DND-41 (cell line): Measurements from ENCODE around the gene ELK4.

Source experiments
- ATAC-seq: fragments of 200-7000 bp; cut with Tn5 transposase; 3 replicates; pipeline ENCODE4 v1.9.1; 2021; ENCODE audit warnings: low read depth; ENCODE audit not compliant: insufficient read depth
- DNase-seq: peaks from one replicate; pipeline ENCODE4 v3.0.0-alpha.2; 2020
- H2AFZ ChIP-seq: 2 replicates; pipeline ENCODE4 v1.6.0; 2012; ENCODE audit warnings: low read depth, low read length
- H3K27ac ChIP-seq: 2 replicates; pipeline ENCODE4 v1.5.1; 2012; ENCODE audit warnings: low read length, inconsistent platforms
- H3K27me3 ChIP-seq: fragments of 200-600 bp; sonication (generic); 2 replicates; pipeline ENCODE4 v1.6.0; 2012; ENCODE audit warnings: low read length, mild to moderate bottlenecking, inconsistent platforms; ENCODE audit not compliant: insufficient read depth, poor library complexity
- H3K36me3 ChIP-seq: 2 replicates; pipeline ENCODE4 v1.5.1; 2012; ENCODE audit warnings: low read length, inconsistent platforms; ENCODE audit not compliant: insufficient read depth
- H3K4me1 ChIP-seq: 2 replicates; pipeline ENCODE4 v1.5.1; 2012; ENCODE audit warnings: mild to moderate bottlenecking, low read length; ENCODE audit not compliant: insufficient read depth
- H3K4me2 ChIP-seq: 2 replicates; pipeline ENCODE4 v1.6.0; 2012; ENCODE audit warnings: mild to moderate bottlenecking, moderate library complexity, low read length, inconsistent platforms; ENCODE audit not compliant: insufficient read depth
- H3K4me3 ChIP-seq, 2 experiments: fragments of 200-600 bp in 1 of 2; shearing (Covaris generic) in 1 of 2; 2 replicates each; pipeline ENCODE4 v1.5.1; 2012 to 2016; ENCODE audit warnings: inconsistent platforms in 2 of 2, low read length in 2 of 2, mild to moderate bottlenecking in 2 of 2, low read depth in 1 of 2, moderate library complexity in 1 of 2
- H3K79me2 ChIP-seq: 2 replicates; pipeline ENCODE4 v1.6.0; 2012; ENCODE audit warnings: low read length, inconsistent platforms; ENCODE audit not compliant: insufficient read depth
- H3K9ac ChIP-seq: 2 replicates; pipeline ENCODE4 v1.6.0; 2012; ENCODE audit warnings: low read depth, mild to moderate bottlenecking, inconsistent platforms, low read length, moderate library complexity
- H3K9me3 ChIP-seq: 2 replicates; pipeline ENCODE4 v1.5.1; 2012; ENCODE audit warnings: low read length, moderate library complexity, mild to moderate bottlenecking, inconsistent platforms; ENCODE audit not compliant: insufficient read depth, severe bottlenecking
- H4K20me1 ChIP-seq: 2 replicates; pipeline ENCODE4 v1.6.0; 2012; ENCODE audit warnings: low read length; ENCODE audit not compliant: insufficient read depth
- CTCF ChIP-seq: IDR thresholded peaks from 2 replicates; pipeline ENCODE4 v1.5.1; 2012; ENCODE audit warnings: borderline replicate concordance, low read length, moderate library complexity, mild to moderate bottlenecking; ENCODE audit not compliant: poor library complexity, severe bottlenecking; ENCODE audit errors: extremely low read depth
- EZH2 ChIP-seq: IDR thresholded peaks from 3 replicates; pipeline ENCODE4 v1.6.1; 2012; ENCODE audit warnings: borderline replicate concordance, low read depth, mild to moderate bottlenecking, moderate library complexity, low read length, inconsistent platforms; ENCODE audit not compliant: severe bottlenecking

The ELK4 gene

GRCh38 chr1:205678286-205679111 is 46.7 kb upstream of the ELK4 start:
- Histone ChIP-seq H3K27ac (no peak overlapping the region), H3K9ac (no peak overlapping the region), H3K9me3 (no peaks in the 10 kb centered on the region), H3K36me3 (no peaks in the 10 kb centered on the region), H4K20me1 (peaks cover 16% of the 10 kb centered on the region), H3K4me2 (no peak overlapping the region), H3K4me1 (peaks cover 11% of the 10 kb centered on the region), H3K4me3 (no peak overlapping the region), H3K27me3 (peaks cover 38% of the 10 kb centered on the region), H2AFZ (no peak overlapping the region), H3K79me2 (no peaks in the 10 kb centered on the region)
- no peak for DNase-seq
- TF ChIP-seq EZH2 (no peak), CTCF (no peak)
- ATAC-seq: no peak

GRCh38 chr1:205677167-205677566 is 45.4 kb upstream of the ELK4 start:
- Histone ChIP-seq H3K4me3 (no peak overlapping the region), H3K27ac (no peak overlapping the region), H3K4me2 (no peak overlapping the region), H3K79me2 (no peaks in the 10 kb centered on the region), H3K9ac (no peak overlapping the region), H3K9me3 (no peaks in the 10 kb centered on the region), H3K4me1 (peaks cover 11% of the 10 kb centered on the region), H3K27me3 (peaks cover 40% of the 10 kb centered on the region), H2AFZ (no peak overlapping the region), H3K36me3 (no peaks in the 10 kb centered on the region), H4K20me1 (peaks cover 16% of the 10 kb centered on the region)
- DNase-seq (no peak), ATAC-seq (no peak)
- TF ChIP-seq CTCF (no peak), EZH2 (no peak)

GRCh38 chr1:205676597-205676996 is 44.8 kb upstream of the ELK4 start:
- TF ChIP-seq EZH2: no peak
- TF ChIP-seq CTCF: no peak
- H3K36me3 ChIP-seq: no peaks in the 10 kb centered on the region
- ATAC-seq: no peak
- H3K79me2 ChIP-seq: no peaks in the 10 kb centered on the region
- H3K4me3 ChIP-seq: no peak overlapping the region
- H3K4me2 ChIP-seq: no peak overlapping the region
- H2AFZ ChIP-seq: no peak overlapping the region
- H3K9ac ChIP-seq: no peak overlapping the region
- no peaks in the 10 kb centered on the region for H3K9me3 ChIP-seq
- peaks cover 12% of the 10 kb centered on the region for H4K20me1 ChIP-seq
- peaks cover 11% of the 10 kb centered on the region for H3K4me1 ChIP-seq
- H3K27ac ChIP-seq: no peak overlapping the region
- no peak for DNase-seq
- peaks cover 40% of the 10 kb centered on the region for H3K27me3 ChIP-seq
